Uterus (tissue), 2 donors: ENCODE results near the gene WDR7.

Experiments
- POLR2A ChIP-seq, 2 donors: fragments of 450-650 bp; IDR thresholded peaks; one replicate each; pipeline ENCODE4 v1.6.1; 2016; ENCODE audit warnings: antibody characterized with exemption in 2 of 2, mild to moderate bottlenecking in 1 of 2, moderate library complexity in 1 of 2
- TF ChIP-seq, protein P1 (sequence below), 4 experiments: fragments of 200-600 bp in 2 of 4; fragments of 450-650 bp in 2 of 4; sonication (generic) in 2 of 4; IDR thresholded peaks; one replicate each; pipeline ENCODE4 v1.5.1; 2016 to 2019; ENCODE audit warnings: antibody characterized with exemption in 4 of 4, mild to moderate bottlenecking in 2 of 4, moderate library complexity in 1 of 4

DNA sequence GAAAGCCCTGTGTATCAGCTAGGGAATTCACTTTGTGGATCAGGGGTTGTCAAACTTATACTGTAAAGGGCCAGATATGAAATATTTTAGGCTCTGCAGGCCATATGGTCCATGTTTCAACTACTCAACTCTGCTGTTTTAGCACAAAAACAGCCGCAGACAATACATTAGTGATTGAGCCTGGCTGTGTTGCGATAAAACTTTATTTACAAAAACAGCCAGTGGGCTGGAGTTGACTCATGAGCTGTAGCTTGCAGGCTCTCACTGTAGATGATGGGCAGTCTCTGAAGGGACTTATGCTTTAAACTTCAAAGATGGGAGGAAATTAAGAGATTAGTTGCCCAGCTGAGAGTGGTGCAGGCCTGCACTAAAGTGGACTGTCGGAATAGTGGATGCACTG lies 33.1 kb downstream of the WDR7 start:
- TF ChIP-seq, protein P1, sequence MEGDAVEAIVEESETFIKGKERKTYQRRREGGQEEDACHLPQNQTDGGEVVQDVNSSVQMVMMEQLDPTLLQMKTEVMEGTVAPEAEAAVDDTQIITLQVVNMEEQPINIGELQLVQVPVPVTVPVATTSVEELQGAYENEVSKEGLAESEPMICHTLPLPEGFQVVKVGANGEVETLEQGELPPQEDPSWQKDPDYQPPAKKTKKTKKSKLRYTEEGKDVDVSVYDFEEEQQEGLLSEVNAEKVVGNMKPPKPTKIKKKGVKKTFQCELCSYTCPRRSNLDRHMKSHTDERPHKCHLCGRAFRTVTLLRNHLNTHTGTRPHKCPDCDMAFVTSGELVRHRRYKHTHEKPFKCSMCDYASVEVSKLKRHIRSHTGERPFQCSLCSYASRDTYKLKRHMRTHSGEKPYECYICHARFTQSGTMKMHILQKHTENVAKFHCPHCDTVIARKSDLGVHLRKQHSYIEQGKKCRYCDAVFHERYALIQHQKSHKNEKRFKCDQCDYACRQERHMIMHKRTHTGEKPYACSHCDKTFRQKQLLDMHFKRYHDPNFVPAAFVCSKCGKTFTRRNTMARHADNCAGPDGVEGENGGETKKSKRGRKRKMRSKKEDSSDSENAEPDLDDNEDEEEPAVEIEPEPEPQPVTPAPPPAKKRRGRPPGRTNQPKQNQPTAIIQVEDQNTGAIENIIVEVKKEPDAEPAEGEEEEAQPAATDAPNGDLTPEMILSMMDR (IDR thresholded peaks at IDR 0.05) = no peak
- no peak for TF ChIP-seq POLR2A (IDR thresholded peaks at IDR 0.05)
